ENCODE measurements around the gene NOX5.

- no peak for TF ChIP-seq CTCF (IDR thresholded peaks at IDR 0.05; ENCODE audit: poor library complexity, severe bottlenecking)
- no peak for TF ChIP-seq TAF1 (IDR thresholded peaks at IDR 0.05; ENCODE audit: low read depth)
- no peak for TF ChIP-seq POLR2AphosphoS5 (IDR thresholded peaks at IDR 0.05)
- TF ChIP-seq MXI1 (conservative IDR thresholded peaks at IDR 0.05; ENCODE audit: poor library complexity, severe bottlenecking), result no peak
- TF ChIP-seq SMC3 (conservative IDR thresholded peaks at IDR 0.05; ENCODE audit: poor library complexity), result no peak
- TF ChIP-seq RAD21 (conservative IDR thresholded peaks at IDR 0.05), result no peak
- TF ChIP-seq EZH2 (IDR thresholded peaks at IDR 0.05; ENCODE audit: borderline replicate concordance, insufficient read depth, low read length, poor library complexity, severe bottlenecking), result no peak
These were observed 58.4 kb downstream of the NOX5 start for GRCh38 chr15:69072906-69073305.
